ENCODE measurements around the gene RPP21. TPM values are rescaled to one million over a fixed set of nuclear protein-coding genes. Genes with fewer than 3 reads are reported as not detected.
"Not testable (repeated sequence)": the region's sequence is repeated elsewhere in the genome, so short reads cannot be mapped to it uniquely, and the experiment has no call there.

Gene RPP21
- total RNA-seq, 1 donor from 2014 or later = 33.5 TPM

DNA sequence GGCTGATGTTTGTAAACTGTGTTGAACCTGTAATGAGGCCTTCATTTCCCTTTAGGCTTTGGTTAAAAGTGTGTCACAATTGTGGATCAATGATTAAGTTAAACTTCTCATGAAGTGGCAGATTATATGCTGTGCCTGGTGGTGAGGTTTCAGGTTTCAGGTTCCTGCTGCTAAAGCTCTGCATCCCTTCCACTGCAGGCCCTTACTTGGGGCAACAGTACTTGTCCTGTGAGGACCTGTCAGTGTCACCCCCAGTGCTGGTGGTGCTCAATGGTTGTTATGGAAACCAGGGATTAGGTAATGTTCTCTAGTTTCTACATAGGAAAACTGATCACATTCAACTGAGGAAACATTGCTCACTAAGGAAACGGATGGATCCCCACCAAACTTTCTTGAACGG is 18.5 kb downstream of the RPP21 start:
- no peak for DNase-seq (ENCODE audit: low read depth)
- H3K9me3 Mint-ChIP-seq (ENCODE audit: unreplicated experiment) = peaks cover 4% of the 10 kb centered on the region
- H3K4me1 Mint-ChIP-seq (ENCODE audit: low read depth, unreplicated experiment) = no peaks in the 10 kb centered on the region
- Histone ChIP-seq H4K20me1 (ENCODE audit: insufficient read depth, low read length) (no peaks in the 10 kb centered on the region), H3K79me2 (ENCODE audit: insufficient read depth, low read length) (no peaks in the 10 kb centered on the region), H3K36me3 (ENCODE audit: insufficient read depth, low read length) (no peaks in the 10 kb centered on the region), H3K4me2 (ENCODE audit: low read length) (no peak overlapping the region), H3K4me1 (ENCODE audit: insufficient read depth, low read length) (no peaks in the 10 kb centered on the region), H3K4me3 (ENCODE audit: insufficient read depth, low read depth, low read length) (no peak overlapping the region), H3K27me3 (ENCODE audit: insufficient read depth, low read length) (peaks cover 62% of the 10 kb centered on the region), H3K9me3 (ENCODE audit: insufficient read depth, low read depth, low read length) (peaks cover 2% of the 10 kb centered on the region), H3K9ac (ENCODE audit: low read length) (no peak overlapping the region), H2AFZ (ENCODE audit: low read depth, low read length) (no peak overlapping the region), H3K27ac (ENCODE audit: low read depth, low read length) (no peak overlapping the region)
- H3K27me3 Mint-ChIP-seq (ENCODE audit: low read depth, unreplicated experiment) = peaks cover 48% of the 10 kb centered on the region
- no peak for FAIRE-seq
- no peaks in the 10 kb centered on the region for H3K36me3 Mint-ChIP-seq (ENCODE audit: low read depth, unreplicated experiment)
- no peak overlapping the region for H3K4me3 Mint-ChIP-seq (ENCODE audit: unreplicated experiment)
- no peak overlapping the region for H3K27ac Mint-ChIP-seq (ENCODE audit: unreplicated experiment)
- TF ChIP-seq, protein P1, sequence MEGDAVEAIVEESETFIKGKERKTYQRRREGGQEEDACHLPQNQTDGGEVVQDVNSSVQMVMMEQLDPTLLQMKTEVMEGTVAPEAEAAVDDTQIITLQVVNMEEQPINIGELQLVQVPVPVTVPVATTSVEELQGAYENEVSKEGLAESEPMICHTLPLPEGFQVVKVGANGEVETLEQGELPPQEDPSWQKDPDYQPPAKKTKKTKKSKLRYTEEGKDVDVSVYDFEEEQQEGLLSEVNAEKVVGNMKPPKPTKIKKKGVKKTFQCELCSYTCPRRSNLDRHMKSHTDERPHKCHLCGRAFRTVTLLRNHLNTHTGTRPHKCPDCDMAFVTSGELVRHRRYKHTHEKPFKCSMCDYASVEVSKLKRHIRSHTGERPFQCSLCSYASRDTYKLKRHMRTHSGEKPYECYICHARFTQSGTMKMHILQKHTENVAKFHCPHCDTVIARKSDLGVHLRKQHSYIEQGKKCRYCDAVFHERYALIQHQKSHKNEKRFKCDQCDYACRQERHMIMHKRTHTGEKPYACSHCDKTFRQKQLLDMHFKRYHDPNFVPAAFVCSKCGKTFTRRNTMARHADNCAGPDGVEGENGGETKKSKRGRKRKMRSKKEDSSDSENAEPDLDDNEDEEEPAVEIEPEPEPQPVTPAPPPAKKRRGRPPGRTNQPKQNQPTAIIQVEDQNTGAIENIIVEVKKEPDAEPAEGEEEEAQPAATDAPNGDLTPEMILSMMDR (IDR thresholded peaks at IDR 0.05; ENCODE audit: insufficient read depth, low read depth, low read length) = no peak
- no peak for TF ChIP-seq EZH2 (IDR thresholded peaks at IDR 0.05; ENCODE audit: insufficient read depth, low read length)

DNA sequence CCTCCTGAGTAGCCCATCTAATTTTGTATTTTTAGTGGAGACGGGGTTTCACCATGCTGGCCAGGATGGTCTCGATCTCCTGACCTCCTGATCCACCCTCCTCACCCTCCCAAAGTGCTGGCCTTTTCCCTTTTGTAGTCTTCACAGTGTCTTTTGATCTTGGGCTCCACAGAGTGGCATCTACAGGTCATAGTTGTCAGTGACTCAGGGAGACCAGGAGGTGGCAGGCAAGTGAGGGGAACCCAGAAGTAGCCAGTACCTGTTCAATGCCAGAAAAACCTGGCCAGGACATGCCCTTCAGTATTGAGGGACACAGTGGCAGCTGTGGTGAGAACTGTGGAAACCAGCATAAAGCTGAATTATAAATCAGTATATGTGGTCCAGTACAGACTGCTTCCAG is 19.6 kb downstream of the RPP21 start:
- Mint-ChIP-seq H3K4me3 (ENCODE audit: unreplicated experiment) (no peak overlapping the region), H3K4me1 (ENCODE audit: low read depth, unreplicated experiment) (no peaks in the 10 kb centered on the region), H3K27me3 (ENCODE audit: low read depth, unreplicated experiment) (peaks cover 49% of the 10 kb centered on the region), H3K9me3 (ENCODE audit: unreplicated experiment) (peaks cover 5% of the 10 kb centered on the region), H3K36me3 (ENCODE audit: low read depth, unreplicated experiment) (no peaks in the 10 kb centered on the region), H3K27ac (ENCODE audit: unreplicated experiment) (no peak overlapping the region)
- Histone ChIP-seq H3K9me3 (ENCODE audit: insufficient read depth, low read depth, low read length) (peaks cover 2% of the 10 kb centered on the region), H3K79me2 (ENCODE audit: insufficient read depth, low read length) (no peaks in the 10 kb centered on the region), H3K9ac (ENCODE audit: low read length) (no peak overlapping the region), H3K4me1 (ENCODE audit: insufficient read depth, low read length) (no peaks in the 10 kb centered on the region), H3K27me3 (ENCODE audit: insufficient read depth, low read length) (peaks cover 51% of the 10 kb centered on the region), H3K27ac (ENCODE audit: low read depth, low read length) (no peak overlapping the region), H4K20me1 (ENCODE audit: insufficient read depth, low read length) (no peaks in the 10 kb centered on the region), H3K36me3 (ENCODE audit: insufficient read depth, low read length) (no peaks in the 10 kb centered on the region), H2AFZ (ENCODE audit: low read depth, low read length) (no peak overlapping the region), H3K4me2 (ENCODE audit: low read length) (no peak overlapping the region), H3K4me3 (ENCODE audit: insufficient read depth, low read depth, low read length) (no peak overlapping the region)
- TF ChIP-seq EZH2 (IDR thresholded peaks at IDR 0.05; ENCODE audit: insufficient read depth, low read length) = no peak
- TF ChIP-seq, protein P1 (IDR thresholded peaks at IDR 0.05; ENCODE audit: insufficient read depth, low read depth, low read length) = no peak
- FAIRE-seq (no peak), DNase-seq (ENCODE audit: low read depth) (no peak)

DNA sequence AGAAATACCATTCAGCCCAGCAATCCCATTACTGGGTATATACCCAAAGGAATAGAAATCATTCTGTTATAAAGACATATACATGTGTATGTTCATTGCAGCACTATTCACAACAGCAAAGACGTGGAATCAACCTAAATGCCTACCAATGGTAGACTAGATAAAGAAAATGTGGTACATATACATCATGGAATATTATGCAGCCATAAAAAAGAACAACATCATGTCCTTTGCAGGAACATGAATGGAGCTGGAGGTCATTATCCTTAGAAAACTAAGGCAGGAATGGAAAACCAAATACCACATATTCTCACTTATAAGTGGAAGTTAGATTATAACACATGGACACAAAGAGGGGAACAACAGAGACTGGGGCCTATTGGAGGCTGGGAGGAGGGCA is 24.3 kb downstream of the RPP21 start:
- peaks cover 48% of the 10 kb centered on the region for H3K27me3 Mint-ChIP-seq (ENCODE audit: low read depth, unreplicated experiment)
- H3K4me3 Mint-ChIP-seq (ENCODE audit: unreplicated experiment); H3K4me1 Mint-ChIP-seq (ENCODE audit: low read depth, unreplicated experiment); H3K9ac ChIP-seq (ENCODE audit: low read length); H3K4me3 ChIP-seq (ENCODE audit: insufficient read depth, low read depth, low read length); H2AFZ ChIP-seq (ENCODE audit: low read depth, low read length); H3K9me3 ChIP-seq (ENCODE audit: insufficient read depth, low read depth, low read length); H3K36me3 Mint-ChIP-seq (ENCODE audit: low read depth, unreplicated experiment); H3K4me2 ChIP-seq (ENCODE audit: low read length); H4K20me1 ChIP-seq (ENCODE audit: insufficient read depth, low read length); H3K27ac Mint-ChIP-seq (ENCODE audit: unreplicated experiment); H3K9me3 Mint-ChIP-seq (ENCODE audit: unreplicated experiment); H3K27ac ChIP-seq (ENCODE audit: low read depth, low read length); H3K36me3 ChIP-seq (ENCODE audit: insufficient read depth, low read length); H3K4me1 ChIP-seq (ENCODE audit: insufficient read depth, low read length); H3K79me2 ChIP-seq (ENCODE audit: insufficient read depth, low read length); FAIRE-seq; DNase-seq (ENCODE audit: low read depth): not testable (repeated sequence)
- peaks cover 25% of the 10 kb centered on the region for H3K27me3 ChIP-seq (ENCODE audit: insufficient read depth, low read length)

All from astrocyte (in vitro differentiated cells and primary cell).